ENCODE data around the gene TEX47.

Gene TEX47

GRCh38 chr7:88795553-88795952 lies at the start of gene TEX47:
TSS of gene TEX47 (minus strand) at chr7:88795737. CDS start at chr7:88794942, 795 bp downstream.
- no peak for DNase-seq (ENCODE audit: low spot score)

GRCh38 chr7:88845091-88845490 lies 49.6 kb upstream of the TEX47 start:
- no peak for DNase-seq (ENCODE audit: low spot score)

GRCh38 chr7:88842201-88842600 lies 46.7 kb upstream of the TEX47 start:
- no peak for DNase-seq (ENCODE audit: low spot score)

GRCh38 chr7:88835147-88835728 lies 39.7 kb upstream of the TEX47 start:
- no peak for DNase-seq (ENCODE audit: low spot score)

DNA sequence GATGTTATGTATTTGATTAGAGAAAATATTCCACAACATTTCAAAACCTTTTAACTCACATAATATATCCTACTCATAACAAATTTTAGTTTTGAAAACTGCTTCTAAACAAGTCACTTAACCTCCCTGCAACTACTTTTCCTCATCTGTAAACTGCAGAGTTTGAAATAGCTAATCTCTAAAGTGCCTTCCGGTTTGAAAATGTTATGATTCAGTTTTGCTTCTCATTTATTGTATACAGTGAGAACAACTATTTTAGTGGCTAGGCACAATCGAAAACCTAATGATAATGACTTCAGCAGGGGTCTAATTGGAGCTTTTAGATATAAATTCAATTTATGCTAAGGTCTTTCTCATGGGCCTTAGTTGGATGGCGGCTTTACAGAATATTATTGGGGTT lies 30.7 kb upstream of the TEX47 start:
- no peak for DNase-seq (ENCODE audit: low spot score)

- no peak for DNase-seq (ENCODE audit: low spot score)
Observed at GRCh38 chr7:88818552-88818951, 23.0 kb upstream of the TEX47 start.

DNA sequence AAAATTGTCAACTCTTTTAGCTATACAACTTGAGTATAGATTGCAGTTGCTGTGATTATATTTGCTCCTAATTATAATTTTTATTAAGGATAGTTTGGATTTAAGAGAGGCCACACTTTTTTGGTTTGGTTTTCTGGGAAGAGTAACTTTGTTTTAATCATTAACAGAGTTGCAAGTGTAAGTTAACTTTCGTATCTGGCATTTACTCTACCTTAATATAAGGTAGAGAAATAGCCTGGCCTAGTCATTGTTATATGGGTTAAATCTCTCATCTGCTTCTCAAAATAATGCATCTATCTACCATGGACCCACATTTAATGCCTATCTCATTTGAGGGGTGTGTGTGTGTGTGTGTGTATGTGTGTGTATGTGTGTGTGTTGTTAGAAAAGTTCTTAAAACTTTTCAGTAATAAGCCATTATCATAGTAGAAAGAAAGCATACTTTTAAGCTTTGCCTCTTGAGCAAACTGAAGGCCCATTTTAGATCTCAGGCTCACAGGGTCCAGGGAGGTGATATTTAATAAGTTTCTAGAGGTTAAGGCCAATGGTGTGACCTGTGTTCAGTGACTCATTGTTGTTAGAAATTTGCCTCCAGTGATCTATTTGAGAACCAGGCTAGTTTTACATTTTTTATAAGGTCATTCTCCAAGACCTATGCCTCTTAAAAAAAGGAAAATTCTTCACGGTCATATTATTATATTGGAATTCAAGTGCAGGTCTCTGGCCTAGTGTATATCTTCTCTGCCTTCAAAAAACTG lies 10.9 kb upstream of the TEX47 start:
- DNase-seq (ENCODE audit: low spot score) = no peak

GRCh38 chr7:88801046-88801445 lies 5.5 kb upstream of the TEX47 start:
- no peak for DNase-seq (ENCODE audit: low spot score)

GRCh38 chr7:88792361-88792760 lies 3.2 kb downstream of the TEX47 start:
- no peak for DNase-seq (ENCODE audit: low spot score)

- DNase-seq (ENCODE audit: low spot score) = no peak
Observed at GRCh38 chr7:88791891-88792290, 3.6 kb downstream of the TEX47 start.

DNA sequence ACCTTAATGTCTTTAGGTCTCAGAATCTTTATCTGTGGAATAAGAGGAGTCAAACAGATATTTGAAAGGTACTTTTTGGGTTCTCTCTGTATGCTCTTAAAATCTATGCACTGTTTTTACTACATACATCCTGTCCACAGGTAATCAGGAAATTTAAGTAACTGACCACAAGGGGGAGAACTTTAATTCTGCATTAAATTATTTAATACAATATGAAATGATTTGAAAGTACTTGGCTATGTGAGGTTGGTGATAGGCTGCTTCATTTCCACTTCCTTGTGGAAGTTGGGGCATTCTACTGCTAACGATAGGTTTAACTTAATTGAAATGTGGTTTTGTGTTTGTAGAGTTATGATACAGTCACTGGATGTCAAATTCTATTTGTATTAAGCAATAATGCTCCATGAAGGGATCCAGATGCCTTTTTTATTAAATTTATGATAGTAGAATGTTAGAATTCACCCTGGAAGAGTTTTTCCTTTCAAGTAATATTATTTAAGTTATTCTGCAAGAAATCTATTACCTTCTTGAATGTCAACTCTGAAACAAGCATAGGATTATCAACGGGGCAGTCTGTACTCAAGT lies 6.0 kb downstream of the TEX47 start:
- peak; percentile 1 for DNase-seq (ENCODE audit: low spot score)

- DNase-seq (ENCODE audit: low spot score) = no peak
Observed at GRCh38 chr7:88787777-88788176, 7.8 kb downstream of the TEX47 start.

- no peak for DNase-seq (ENCODE audit: low spot score)
Observed at GRCh38 chr7:88775838-88776237, 19.7 kb downstream of the TEX47 start.

GRCh38 chr7:88772776-88773175 lies 22.8 kb downstream of the TEX47 start:
- DNase-seq (ENCODE audit: low spot score) = no peak

- DNase-seq (ENCODE audit: low spot score) = no peak
Observed at GRCh38 chr7:88771417-88771816, 24.1 kb downstream of the TEX47 start.

DNA sequence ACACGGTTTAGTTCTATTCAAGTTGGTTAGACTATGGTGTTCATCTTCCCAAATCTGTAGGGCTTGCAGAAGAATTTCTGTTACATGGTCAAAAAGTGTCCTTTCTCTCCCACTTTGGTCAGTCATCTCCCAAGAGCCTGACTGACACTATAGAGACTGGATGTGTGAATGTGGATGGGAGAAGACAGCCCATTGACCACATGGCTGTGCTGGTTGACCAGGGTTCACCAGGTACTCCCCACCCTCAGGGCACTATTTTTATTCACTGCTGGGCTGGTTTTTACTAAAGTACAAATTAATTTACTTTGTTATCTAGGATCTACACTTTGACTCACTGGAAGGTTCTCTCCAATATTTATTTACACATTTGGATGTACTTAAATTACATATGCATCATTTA lies 33.8 kb downstream of the TEX47 start:
- no peak for DNase-seq (ENCODE audit: low spot score)

DNA sequence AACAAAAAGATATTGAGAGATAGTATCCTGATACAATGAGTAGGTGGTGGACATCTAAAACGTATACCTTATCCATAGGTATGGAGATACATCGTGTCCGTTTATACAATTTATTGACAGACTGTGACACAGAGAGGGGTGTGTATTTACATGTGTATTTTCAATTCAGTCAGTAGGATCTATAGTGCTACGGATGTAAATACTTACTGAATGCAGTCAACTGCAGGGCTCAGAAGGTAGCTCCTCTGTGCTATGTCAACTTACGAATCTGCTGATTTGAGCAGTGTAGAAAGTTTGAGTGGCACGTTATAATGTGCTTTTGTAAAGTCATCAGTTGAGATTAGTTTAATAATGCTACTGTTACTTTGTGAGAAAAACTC lies 35.4 kb downstream of the TEX47 start:
- DNase-seq (ENCODE audit: low spot score) = no peak

- DNase-seq (ENCODE audit: low spot score) = no peak
Observed at GRCh38 chr7:88759230-88760135, 36.1 kb downstream of the TEX47 start, which contains the start of gene ZNF804B. TSS of gene ZNF804B (plus strand) at chr7:88759700. CDS start at chr7:88759977, 277 bp downstream.

- no peak for DNase-seq (ENCODE audit: low spot score)
Observed at GRCh38 chr7:88758381-88759229, 36.9 kb downstream of the TEX47 start.

- no peak for DNase-seq (ENCODE audit: low spot score)
Observed at GRCh38 chr7:88757371-88757770, 38.2 kb downstream of the TEX47 start.

DNA sequence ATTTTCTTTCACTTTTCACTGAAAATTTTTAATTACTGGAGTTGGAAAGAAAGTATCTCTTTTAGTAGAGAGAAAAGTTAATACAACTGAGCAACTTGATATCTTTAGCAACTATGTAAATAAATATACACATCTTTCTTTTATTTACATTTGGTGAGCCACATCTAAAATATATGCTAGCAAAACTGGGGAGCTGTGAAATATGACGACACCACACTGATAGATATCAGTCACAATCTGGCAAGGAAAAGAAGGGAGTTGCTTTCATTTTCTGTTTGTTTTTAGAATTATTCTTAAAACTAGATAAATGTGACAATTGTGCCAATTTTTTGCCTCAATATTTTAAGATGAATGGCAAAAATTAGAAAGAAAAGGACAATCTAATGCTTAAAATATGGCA lies 38.7 kb downstream of the TEX47 start:
- no peak for DNase-seq (ENCODE audit: low spot score)
